IMR-90 (cell line): Measurements from ENCODE around the gene SESN3. TPM values are rescaled to one million over a fixed set of nuclear protein-coding genes. Genes with fewer than 3 reads are reported as not detected.

ENCODE experiments used
- ATAC-seq: fragments of 200-7000 bp; cut with Tn5 transposase; 2 replicates; pipeline ENCODE4 v1.9.1; 2020; ENCODE audit warnings: low read depth, mild to moderate bottlenecking, moderate library complexity
- BruUV-seq: library from RNA; stranded (reverse); fragments of 400-500 nt; replicated peaks from 2 replicates; lab custom pipeline; 2021; lab: Mats Ljungman, UMichigan
- CTCF ChIA-PET: fragments of 300-600 bp; formaldehyde crosslinking; extraction: SDS; loops from one replicate; lab custom pipeline; 2021; ENCODE audit warnings: antibody characterized with exemption; lab: Yijun Ruan, JAX
- POLR2A ChIA-PET: fragments of 300-600 bp; sonication (Branson Sonifier 250); formaldehyde crosslinking; loops from one replicate; lab custom pipeline; 2022; ENCODE audit warnings: antibody characterized with exemption; ENCODE audit not compliant: unreplicated experiment; lab: Charles Lee
- DNase-seq: peaks from one replicate; pipeline ENCODE4 v3.0.0; 2013
- H2AFZ ChIP-seq: replicated peaks from 2 replicates; pipeline ENCODE3; 2013; ENCODE audit warnings: low read length, mild to moderate bottlenecking; ENCODE audit not compliant: poor library complexity
- H2AK5ac ChIP-seq: 2 replicates; pipeline ENCODE4 v1.6.1; 2013; ENCODE audit warnings: low read depth, low read length, inconsistent platforms
- H2AK9ac ChIP-seq: replicated peaks from 2 replicates; pipeline ENCODE3; 2013; ENCODE audit warnings: mild to moderate bottlenecking, low read depth, low read length, moderate library complexity; ENCODE audit not compliant: poor library complexity
- H2BK120ac ChIP-seq: 2 replicates; pipeline ENCODE4 v1.6.1; 2013; ENCODE audit warnings: low read depth, low read length, inconsistent platforms
- H2BK15ac ChIP-seq: 3 replicates; pipeline ENCODE4 v1.6.1; 2013; ENCODE audit warnings: low read depth, low read length, inconsistent platforms
- H2BK20ac ChIP-seq: 2 replicates; pipeline ENCODE4 v1.6.1; 2013; ENCODE audit warnings: low read depth, mild to moderate bottlenecking, inconsistent platforms, low read length, moderate library complexity
- H2BK5ac ChIP-seq: 2 replicates; pipeline ENCODE4 v1.6.1; 2013; ENCODE audit warnings: mild to moderate bottlenecking, low read depth, low read length, inconsistent platforms; ENCODE audit not compliant: poor library complexity, severe bottlenecking
- H3K14ac ChIP-seq: replicated peaks from 2 replicates; pipeline ENCODE4 v1.6.1; 2013; ENCODE audit warnings: low read depth, low read length, inconsistent platforms
- H3K18ac ChIP-seq: 2 replicates; pipeline ENCODE4 v1.6.1; 2013; ENCODE audit warnings: low read depth, low read length, control low read depth
- H3K23ac ChIP-seq: 2 replicates; pipeline ENCODE4 v1.6.1; 2013; ENCODE audit warnings: low read depth, low read length, inconsistent platforms
- H3K27ac ChIP-seq: 2 replicates; pipeline ENCODE4 v1.5.1; 2013; ENCODE audit warnings: mild to moderate bottlenecking, control low read depth, low read length; ENCODE audit not compliant: insufficient read depth
- H3K27me3 ChIP-seq: 2 replicates; pipeline ENCODE4 v1.6.1; 2013; ENCODE audit warnings: low read length; ENCODE audit not compliant: control insufficient read depth, insufficient read depth
- H3K36me3 ChIP-seq: 2 replicates; pipeline ENCODE4 v1.6.1; 2013; ENCODE audit warnings: low read length, mixed read lengths; ENCODE audit not compliant: control insufficient read depth, insufficient read depth
- H3K4ac ChIP-seq: 2 replicates; pipeline ENCODE4 v1.6.1; 2013; ENCODE audit warnings: low read depth, low read length, inconsistent platforms
- H3K4me1 ChIP-seq: 2 replicates; pipeline ENCODE4 v1.6.1; 2013; ENCODE audit warnings: low read length, mixed read lengths; ENCODE audit not compliant: control insufficient read depth, insufficient read depth
- H3K4me2 ChIP-seq: 2 replicates; pipeline ENCODE4 v1.6.1; 2013; ENCODE audit warnings: low read depth, mild to moderate bottlenecking, control low read depth, low read length, moderate library complexity
- H3K4me3 ChIP-seq: 2 replicates; pipeline ENCODE4 v1.5.1; 2013; ENCODE audit warnings: low read depth, mild to moderate bottlenecking, control low read depth, low read length, moderate library complexity; ENCODE audit not compliant: insufficient read depth
- H3K56ac ChIP-seq: 2 replicates; pipeline ENCODE4 v1.6.1; 2013; ENCODE audit warnings: low read length, inconsistent platforms; ENCODE audit not compliant: insufficient read depth; ENCODE audit errors: extremely low read depth
- H3K79me1 ChIP-seq, 2 experiments: 2 replicates each; pipeline ENCODE4 v1.6.1; 2013; ENCODE audit warnings: low read length in 2 of 2, inconsistent platforms in 1 of 2, low read depth in 1 of 2
- H3K9ac ChIP-seq: 2 replicates; pipeline ENCODE4 v1.6.1; 2013; ENCODE audit warnings: low read depth, low read length, control low read depth
- H3K9me1 ChIP-seq: 2 replicates; pipeline ENCODE4 v1.6.1; 2013; ENCODE audit warnings: low read length, inconsistent platforms; ENCODE audit not compliant: insufficient read depth
- H3K9me3 ChIP-seq: 2 replicates; pipeline ENCODE4 v1.6.1; 2013; ENCODE audit warnings: low read length; ENCODE audit not compliant: control insufficient read depth, insufficient read depth
- H4K20me1 ChIP-seq: 2 replicates; pipeline ENCODE4 v1.6.1; 2013; ENCODE audit warnings: low read length, inconsistent platforms; ENCODE audit not compliant: insufficient read depth
- H4K5ac ChIP-seq: 2 replicates; pipeline ENCODE4 v1.6.1; 2013; ENCODE audit warnings: mild to moderate bottlenecking, low read depth, low read length, control low read depth
- H4K8ac ChIP-seq, 2 experiments: 2 replicates each; pipeline ENCODE4 v1.6.1; 2013; ENCODE audit warnings: low read depth in 2 of 2, low read length in 2 of 2, control low read depth in 1 of 2, inconsistent platforms in 1 of 2
- H4K91ac ChIP-seq: 2 replicates; pipeline ENCODE4 v1.6.1; 2013; ENCODE audit warnings: low read depth, low read length, inconsistent platforms; ENCODE audit not compliant: insufficient read depth
- CHD1 ChIP-seq: IDR thresholded peaks from 2 replicates; pipeline ENCODE4 v1.6.1; 2012; ENCODE audit warnings: low read depth, low read length, improper control_type of control experiment
- CTCF ChIP-seq: conservative IDR thresholded peaks from 2 replicates; pipeline ENCODE4 v1.5.1; 2012; ENCODE audit warnings: mild to moderate bottlenecking, low read depth, low read length, improper control_type of control experiment
- ELK1 ChIP-seq: fragments of 150-350 bp; IDR thresholded peaks from 2 replicates; pipeline ENCODE4 v1.6.1; 2016; ENCODE audit warnings: low read depth, mild to moderate bottlenecking, low read length, moderate library complexity, borderline replicate concordance
- FOS ChIP-seq: fragments of 150-350 bp; IDR thresholded peaks from 2 replicates; pipeline ENCODE4 v1.6.1; 2016; ENCODE audit warnings: low read depth, low read length
- MAFK ChIP-seq: IDR thresholded peaks from 2 replicates; pipeline ENCODE4 v1.6.1; 2012; ENCODE audit warnings: low read depth, low read length, improper control_type of control experiment
- MXI1 ChIP-seq: IDR thresholded peaks from 2 replicates; pipeline ENCODE4 v1.6.1; 2012; ENCODE audit warnings: low read depth, mild to moderate bottlenecking, low read length, moderate library complexity, borderline replicate concordance
- POLR2A ChIP-seq: IDR thresholded peaks from 2 replicates; pipeline ENCODE4 v1.6.1; 2012; ENCODE audit warnings: mild to moderate bottlenecking, low read depth, low read length
- RAD21 ChIP-seq: IDR thresholded peaks from 2 replicates; pipeline ENCODE4 v1.6.1; 2012; ENCODE audit warnings: low read length, improper control_type of control experiment
- RCOR1 ChIP-seq: IDR thresholded peaks from 2 replicates; pipeline ENCODE4 v1.6.1; 2012; ENCODE audit warnings: mild to moderate bottlenecking, low read length, improper control_type of control experiment; ENCODE audit not compliant: insufficient replicate concordance
- RFX5 ChIP-seq: IDR thresholded peaks from 2 replicates; pipeline ENCODE4 v1.8.0; 2012; ENCODE audit warnings: low read depth, mild to moderate bottlenecking, low read length, moderate library complexity
- SMC3 ChIP-seq: fragments of 150-350 bp; IDR thresholded peaks from 2 replicates; pipeline ENCODE4 v1.6.1; 2016; ENCODE audit warnings: low read depth, mild to moderate bottlenecking, antibody characterized with exemption, low read length, moderate library complexity
- USF2 ChIP-seq: fragments of 150-350 bp; IDR thresholded peaks from 2 replicates; pipeline ENCODE4 v1.6.1; 2017; ENCODE audit warnings: mild to moderate bottlenecking, antibody characterized with exemption, low read length, low read depth
- WGBS, 2 experiments: methylation state at CpG; one replicate each; pipeline versions ENCODE4 v1.1.5 to v1.1.7; 2013; ENCODE audit warnings: missing lambda C conversion rate in 2 of 2; ENCODE audit not compliant: insufficient read length in 1 of 2; ENCODE audit errors: extremely low coverage in 2 of 2; 5-methylcytosine and 5-hydroxymethylcytosine counted together
- dilution Hi-C: fragments of 300-500 bp; cut with HindIII; formaldehyde crosslinking; loops from one replicate; pipeline ENCODE4 v1.14.3; 2018; ENCODE audit warnings: low sequenced_read_pairs; ENCODE audit not compliant: unreplicated experiment
- in situ Hi-C: fragments of 300-500 bp; cut with MboI; formaldehyde crosslinking; loops from 3 replicates; pipeline ENCODE4 v1.14.3; 2019; ENCODE audit warnings: low sequenced_read_pairs, inconsistent platforms, mixed read lengths
- intact Hi-C: fragments of 100-400 bp; cut with micrococcal nuclease; formaldehyde crosslinking; loops from 2 replicates; pipeline ENCODE4 v1.10.0; 2022
- polyA plus RNA-seq, 3 experiments: library from polyadenylated mRNA; depleted of rRNA; stranded (reverse); fragments of >200 nt; gene quantifications; 2 replicates each; pipeline ENCODE4 v1.2.3, GENCODE V29; 2012; ENCODE audit warnings: low replicate concordance in 1 of 3
- total RNA-seq: library from RNA; depleted of rRNA; stranded (reverse); fragments of >200 nt; gene quantifications from 2 replicates; pipeline ENCODE4 v1.2.3, GENCODE V29; 2012

Gene SESN3
- total and polyA plus RNA-seq, 2 of the 4 experiments (the other 2 are of a cell fraction) = 2.0 to 7.7 TPM

GRCh38 chr11:95242845-95243605 is 12.0 kb upstream of the SESN3 start:
- Histone ChIP-seq H2BK5ac (no peak overlapping the region), H2AK5ac (no peak overlapping the region), H3K4me1 (no peaks in the 10 kb centered on the region), H3K9me1 (no peaks in the 10 kb centered on the region), H3K4me2 (no peak overlapping the region), H3K14ac (no peak overlapping the region), H3K4ac (no peak overlapping the region), H2AFZ (no peak overlapping the region), H2BK15ac (no peak overlapping the region), H3K27ac (no peak overlapping the region), H3K23ac (no peak overlapping the region), H4K8ac (no peak overlapping the region), H3K9ac (no peak overlapping the region), H3K18ac (no peak overlapping the region), H3K36me3 (no peaks in the 10 kb centered on the region), H3K4me3 (no peak overlapping the region), H3K27me3 (peaks cover 1% of the 10 kb centered on the region), H4K20me1 (no peaks in the 10 kb centered on the region), H2BK120ac (no peak overlapping the region), H3K56ac (no peak overlapping the region), H4K5ac (no peak overlapping the region), H2BK20ac (no peak overlapping the region), H2AK9ac (no peak overlapping the region), H4K91ac (no peak overlapping the region), H3K79me1 (no peaks in the 10 kb centered on the region), H3K9me3 (no peaks in the 10 kb centered on the region)
- TF ChIP-seq RCOR1 (no peak), MXI1 (no peak), POLR2A (no peak), USF2 (no peak), RAD21 (no peak), CHD1 (no peak), SMC3 (no peak), MAFK (no peak), FOS (no peak), ELK1 (no peak), RFX5 (no peak), CTCF (no peak)
- ChIA-PET CTCF (no interaction called here), POLR2A (no interaction called here)
- DNase-seq (no peak), ATAC-seq (no peak)
- no TSS peak for BruUV-seq
- intact Hi-C loops = no loop called here
- dilution Hi-C loops = no loop called here
- no CpG with 5 or more reads among the region's 6 CpGs for WGBS, 2 experiments
- in situ Hi-C loops = no loop called here
